ENCODE data around the gene ZNF524. TPM values are rescaled to one million over a fixed set of nuclear protein-coding genes. Genes with fewer than 3 reads are reported as not detected.

The ZNF524 gene
- polyA plus RNA-seq, 1 of the 3 experiments (the other 2 are of a cell fraction), result 7.3 TPM

GRCh38 chr19:55613396-55613795, 13.3 kb downstream of the ZNF524 start:
- no peak overlapping the region for H3K4me3 ChIP-seq (ENCODE audit: low read depth in 2 of 2, low read length in 1 of 2)
- H3K79me2 ChIP-seq (ENCODE audit: insufficient read depth), result peaks cover 47% of the 10 kb centered on the region
- H3K4me1 ChIP-seq (ENCODE audit: control insufficient read depth in 1 of 2, insufficient read depth in 2 of 2, low read depth in 1 of 2, low read length in 1 of 2), result no peaks in the 10 kb centered on the region; a peak in 1 of 4 replicates
- H3K36me3 ChIP-seq (replicated peaks in 1 of 2; ENCODE audit: control insufficient read depth in 1 of 2, insufficient read depth in 2 of 2, low read length in 1 of 2), result peaks cover 19 to 42% of the 10 kb centered on the region in 2 experiments
- no peaks in the 10 kb centered on the region for H3K9me3 ChIP-seq
- no peak overlapping the region for H3K4me2 ChIP-seq
- peak; percentile 23 for DNase-seq
- ChIA-PET POLR2A (no interaction called here), CTCF (interaction anchor here (1.0 kb wide), 1 partner anchor 109 kb away, joined by 3 read pairs; no protein-coding TSS in a partner anchor)
- no peak overlapping the region for H3K9ac ChIP-seq
- no peaks in the 10 kb centered on the region for H3K27me3 ChIP-seq (ENCODE audit: insufficient read depth)
- TF ChIP-seq FOXJ3 (CRISPR knock-in tag; IDR thresholded peaks at IDR 0.05), result no peak
- TF ChIP-seq, protein P1, sequence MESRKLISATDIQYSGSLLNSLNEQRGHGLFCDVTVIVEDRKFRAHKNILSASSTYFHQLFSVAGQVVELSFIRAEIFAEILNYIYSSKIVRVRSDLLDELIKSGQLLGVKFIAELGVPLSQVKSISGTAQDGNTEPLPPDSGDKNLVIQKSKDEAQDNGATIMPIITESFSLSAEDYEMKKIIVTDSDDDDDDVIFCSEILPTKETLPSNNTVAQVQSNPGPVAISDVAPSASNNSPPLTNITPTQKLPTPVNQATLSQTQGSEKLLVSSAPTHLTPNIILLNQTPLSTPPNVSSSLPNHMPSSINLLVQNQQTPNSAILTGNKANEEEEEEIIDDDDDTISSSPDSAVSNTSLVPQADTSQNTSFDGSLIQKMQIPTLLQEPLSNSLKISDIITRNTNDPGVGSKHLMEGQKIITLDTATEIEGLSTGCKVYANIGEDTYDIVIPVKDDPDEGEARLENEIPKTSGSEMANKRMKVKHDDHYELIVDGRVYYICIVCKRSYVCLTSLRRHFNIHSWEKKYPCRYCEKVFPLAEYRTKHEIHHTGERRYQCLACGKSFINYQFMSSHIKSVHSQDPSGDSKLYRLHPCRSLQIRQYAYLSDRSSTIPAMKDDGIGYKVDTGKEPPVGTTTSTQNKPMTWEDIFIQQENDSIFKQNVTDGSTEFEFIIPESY (IDR thresholded peaks at IDR 0.05; ENCODE audit: borderline replicate concordance, low read depth), result no peak
- TF ChIP-seq JUND (IDR thresholded peaks at IDR 0.05), result no peak
- TF ChIP-seq EZH2phosphoT487 (IDR thresholded peaks at IDR 0.05; ENCODE audit: borderline replicate concordance, low read depth), result no peak
- TF ChIP-seq, protein P2, sequence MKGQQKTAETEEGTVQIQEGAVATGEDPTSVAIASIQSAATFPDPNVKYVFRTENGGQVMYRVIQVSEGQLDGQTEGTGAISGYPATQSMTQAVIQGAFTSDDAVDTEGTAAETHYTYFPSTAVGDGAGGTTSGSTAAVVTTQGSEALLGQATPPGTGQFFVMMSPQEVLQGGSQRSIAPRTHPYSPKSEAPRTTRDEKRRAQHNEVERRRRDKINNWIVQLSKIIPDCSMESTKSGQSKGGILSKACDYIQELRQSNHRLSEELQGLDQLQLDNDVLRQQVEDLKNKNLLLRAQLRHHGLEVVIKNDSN (IDR thresholded peaks at IDR 0.05; ENCODE audit: borderline replicate concordance, low read depth), result no peak
- no peak for TF ChIP-seq IRF3 (IDR thresholded peaks at IDR 0.05; ENCODE audit: low read depth, low read length)
- TF ChIP-seq RXRA (IDR thresholded peaks at IDR 0.05; ENCODE audit: borderline replicate concordance, low read depth), result no peak
- TF ChIP-seq NFIC (IDR thresholded peaks at IDR 0.05; ENCODE audit: borderline replicate concordance), result no peak
- TF ChIP-seq TCF12 (IDR thresholded peaks at IDR 0.05), result no peak
- no peak for TF ChIP-seq RAD21 (IDR thresholded peaks at IDR 0.05; ENCODE audit: low read length)
- no peak for TF ChIP-seq PBX3 (IDR thresholded peaks at IDR 0.05)
- TF ChIP-seq FOSL2 (IDR thresholded peaks at IDR 0.05; ENCODE audit: borderline replicate concordance, low read depth), result no peak
- TF ChIP-seq NRF1 (IDR thresholded peaks at IDR 0.05; ENCODE audit: low read depth, low read length), result no peak
- no peak for TF ChIP-seq SIN3A (IDR thresholded peaks at IDR 0.05; ENCODE audit: borderline replicate concordance, low read depth, low read length)
- no peak for TF ChIP-seq REST (IDR thresholded peaks at IDR 0.05; ENCODE audit: low read depth, low read length)
- H3F3A ChIP-seq (replicated peaks; ENCODE audit: insufficient read depth), result no peaks in the 10 kb centered on the region
- 96% methylated on average over 25 of the region's 27 CpGs for WGBS (ENCODE audit: low lambda C conversion rate)
- no peak overlapping the region for H2AFZ ChIP-seq (ENCODE audit: low read depth)
- H4K20me1 ChIP-seq (ENCODE audit: insufficient read depth), result peaks cover 38% of the 10 kb centered on the region
- no peaks in the 10 kb centered on the region for H3K9me2 ChIP-seq
- no peak overlapping the region for H3K27ac ChIP-seq (ENCODE audit: low read depth in 2 of 2, low read length in 1 of 2)
